Endodermal cell (in vitro differentiated cells): ENCODE measurements around the gene NBEAL2. TPM values are rescaled to one million over a fixed set of nuclear protein-coding genes. Genes with fewer than 3 reads are reported as not detected.

Source experiments
- DNase-seq: peaks from one replicate; pipeline ENCODE4 v3.0.0-alpha.2; 2017
- H3K27ac ChIP-seq: 2 replicates; pipeline ENCODE4 v1.5.1; 2013; ENCODE audit warnings: mild to moderate bottlenecking, low read depth, low read length, moderate library complexity
- H3K27me3 ChIP-seq: 2 replicates; pipeline ENCODE4 v1.6.1; 2013; ENCODE audit warnings: mild to moderate bottlenecking, low read length, moderate library complexity; ENCODE audit not compliant: insufficient read depth, control insufficient read depth, poor library complexity, severe bottlenecking
- H3K36me3 ChIP-seq: 2 replicates; pipeline ENCODE4 v1.7.0; 2013; ENCODE audit warnings: mild to moderate bottlenecking, low read length, moderate library complexity; ENCODE audit not compliant: control insufficient read depth, insufficient read depth
- H3K4me1 ChIP-seq: one replicate; pipeline ENCODE4 v1.7.0; 2013; ENCODE audit warnings: low read length; ENCODE audit not compliant: control insufficient read depth, insufficient read depth
- H3K4me3 ChIP-seq: 2 replicates; pipeline ENCODE4 v1.5.1; 2013; ENCODE audit warnings: mild to moderate bottlenecking, low read length, moderate library complexity
- H3K9ac ChIP-seq: 2 replicates; pipeline ENCODE4 v1.6.1; 2013; ENCODE audit warnings: mild to moderate bottlenecking, low read length, moderate library complexity; ENCODE audit not compliant: poor library complexity, severe bottlenecking; ENCODE audit errors: extremely low read depth
- H3K9me3 ChIP-seq: 2 replicates; pipeline ENCODE4 v1.6.1; 2013; ENCODE audit warnings: mild to moderate bottlenecking, low read length, moderate library complexity; ENCODE audit not compliant: control insufficient read depth
- H3K27ac Mint-ChIP-seq: 2 replicates; pipeline ENCODE4 v1.8.0; 2020; ENCODE audit warnings: mixed read lengths
- H3K27me3 Mint-ChIP-seq: 2 replicates; pipeline ENCODE4 v1.8.0; 2021; ENCODE audit warnings: mild to moderate bottlenecking, mixed read lengths; ENCODE audit not compliant: insufficient read depth
- H3K36me3 Mint-ChIP-seq: 2 replicates; pipeline ENCODE4 v1.8.0; 2020; ENCODE audit warnings: low read depth, mixed read lengths
- H3K4me1 Mint-ChIP-seq: 2 replicates; pipeline ENCODE4 v1.8.0; 2020; ENCODE audit warnings: mixed read lengths
- H3K4me3 Mint-ChIP-seq: 2 replicates; pipeline ENCODE4 v1.8.0; 2020; ENCODE audit warnings: mild to moderate bottlenecking, moderate library complexity, mixed read lengths
- H3K9me3 Mint-ChIP-seq: 2 replicates; pipeline ENCODE4 v1.8.0; 2020; ENCODE audit warnings: mild to moderate bottlenecking, mixed read lengths
- CTCF ChIP-seq: fragments of 200-600 bp; sonication (generic); conservative IDR thresholded peaks from 2 replicates; pipeline ENCODE4 v1.5.0; 2021; ENCODE audit warnings: antibody characterized with exemption, mild to moderate bottlenecking
- whole genome bisulfite sequencing, 2 experiments: methylation state at CpG; one replicate each; pipeline versions ENCODE4 v1.1.5 to v1.1.7; 2013; ENCODE audit warnings: missing lambda C conversion rate in 2 of 2, mixed read lengths in 1 of 2; ENCODE audit not compliant: insufficient coverage in 1 of 2, insufficient read length in 1 of 2; 5-methylcytosine and 5-hydroxymethylcytosine counted together
- total RNA-seq, 2 donors: library from RNA; stranded (reverse); fragmentation: NEBNext Ultra II Directional in 1 of 2; extraction: Animal tissue kit (Norgen Biotek cat#: 25700) in 1 of 2; gene quantifications; 2 replicates in 1 of 2; 3 replicates in 1 of 2; pipeline ENCODE4 v1.2.1, GENCODE V29; 2021

The NBEAL2 gene
- total RNA-seq, 2 donors from 2014 or later: 59.2 to 64.0 TPM

GRCh38 chr3:46987319-46987742 is 7.9 kb downstream of the NBEAL2 start:
- Mint-ChIP-seq H3K4me3 (no peak overlapping the region), H3K27ac (peak overlapping the region; percentile 82), H3K36me3 (peaks cover 6% of the 10 kb centered on the region), H3K27me3 (no peaks in the 10 kb centered on the region), H3K4me1 (peaks cover 31% of the 10 kb centered on the region), H3K9me3 (no peaks in the 10 kb centered on the region)
- TF ChIP-seq CTCF: peak; percentile 35
- peak; percentile 89 for DNase-seq
- Histone ChIP-seq H3K4me1 (peaks cover 10% of the 10 kb centered on the region), H3K27ac (no peak overlapping the region), H3K4me3 (no peak overlapping the region), H3K36me3 (no peaks in the 10 kb centered on the region), H3K9ac (no peak overlapping the region), H3K9me3 (no peaks in the 10 kb centered on the region), H3K27me3 (no peaks in the 10 kb centered on the region)
- WGBS, 2 experiments: 84% methylated on average over 9 of the region's 9 CpGs

- H3K4me1 Mint-ChIP-seq: peaks cover 30% of the 10 kb centered on the region
- no peak for TF ChIP-seq CTCF
- H3K27ac Mint-ChIP-seq: peak overlapping the region; percentile 82
- no peak overlapping the region for H3K27ac ChIP-seq
- H3K9me3 Mint-ChIP-seq: no peaks in the 10 kb centered on the region
- H3K4me3 ChIP-seq: no peak overlapping the region
- no peak overlapping the region for H3K9ac ChIP-seq
- H3K27me3 ChIP-seq: no peaks in the 10 kb centered on the region
- H3K9me3 ChIP-seq: no peaks in the 10 kb centered on the region
- 73 to 77% methylated on average over 3 to 16 of the region's 16 CpGs for WGBS, 2 experiments
- peaks cover 6% of the 10 kb centered on the region for H3K36me3 Mint-ChIP-seq
- H3K27me3 Mint-ChIP-seq: no peaks in the 10 kb centered on the region
- H3K36me3 ChIP-seq: peaks cover 4% of the 10 kb centered on the region
- no peak overlapping the region for H3K4me3 Mint-ChIP-seq
- DNase-seq: no peak
- H3K4me1 ChIP-seq: peaks cover 10% of the 10 kb centered on the region
Observed at GRCh38 chr3:46987743-46988401, 8.4 kb downstream of the NBEAL2 start.

- Histone ChIP-seq H3K4me1 (peaks cover 10% of the 10 kb centered on the region), H3K27ac (no peak overlapping the region), H3K9ac (no peak overlapping the region), H3K36me3 (peaks cover 4% of the 10 kb centered on the region), H3K27me3 (no peaks in the 10 kb centered on the region), H3K9me3 (no peaks in the 10 kb centered on the region), H3K4me3 (no peak overlapping the region)
- Mint-ChIP-seq H3K27me3 (no peaks in the 10 kb centered on the region), H3K4me3 (no peak overlapping the region), H3K36me3 (peaks cover 6% of the 10 kb centered on the region), H3K4me1 (peaks cover 30% of the 10 kb centered on the region), H3K9me3 (no peaks in the 10 kb centered on the region), H3K27ac (no peak overlapping the region)
- no peak for TF ChIP-seq CTCF
- WGBS, 2 experiments: 92% methylated on average over 4 of the region's 4 CpGs; no CpG with 5 or more reads in 1 of the 2 experiments
- no peak for DNase-seq
Observed at GRCh38 chr3:46988616-46989015, 9.2 kb downstream of the NBEAL2 start.
